Mucosa of gallbladder (tissue), 1 donor: ENCODE results near the gene GRB2. TPM values are rescaled to one million over a fixed set of nuclear protein-coding genes. Genes with fewer than 3 reads are reported as not detected.
"Not testable (repeated sequence)": the region's sequence is repeated elsewhere in the genome, so short reads cannot be mapped to it uniquely, and the experiment has no call there.

Experiments used
- DNase-seq: peaks from one replicate; pipeline ENCODE4 v3.0.0-alpha.2; 2020; ENCODE audit warnings: low spot score
- total RNA-seq: library from RNA; stranded (reverse); gene quantifications from one replicate; pipeline ENCODE4 v1.2.1, GENCODE V29; 2021
- donor health status: DM: no; HTN: no; CAD: no.

Gene GRB2
- total RNA-seq, 1 donor from 2014 or later: 94.3 TPM

DNA sequence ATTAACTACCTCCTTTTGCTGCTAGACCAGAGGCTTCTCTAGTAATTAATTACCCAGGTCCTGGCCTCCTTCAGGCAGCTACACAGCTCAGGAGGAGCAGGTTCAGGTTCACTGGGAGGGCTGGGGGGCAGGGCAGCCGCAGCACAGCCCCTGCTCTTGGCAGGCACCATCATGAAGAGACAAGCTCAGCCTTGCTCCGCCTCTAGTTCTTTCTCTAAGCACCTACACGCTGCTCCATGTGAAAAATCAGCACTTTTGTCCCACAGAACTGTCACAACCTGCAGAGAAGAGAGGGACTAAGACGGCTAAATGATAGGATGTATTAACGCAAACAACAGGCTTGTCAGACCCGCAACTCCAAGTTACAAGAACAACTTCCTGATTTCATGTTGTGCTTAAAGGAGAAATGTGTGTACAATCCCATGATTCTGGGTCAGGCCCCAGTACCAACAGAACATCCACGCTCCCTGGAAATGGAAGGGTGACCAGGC is 53.4 kb downstream of the GRB2 start:
- peak; percentile 60 for DNase-seq

DNA sequence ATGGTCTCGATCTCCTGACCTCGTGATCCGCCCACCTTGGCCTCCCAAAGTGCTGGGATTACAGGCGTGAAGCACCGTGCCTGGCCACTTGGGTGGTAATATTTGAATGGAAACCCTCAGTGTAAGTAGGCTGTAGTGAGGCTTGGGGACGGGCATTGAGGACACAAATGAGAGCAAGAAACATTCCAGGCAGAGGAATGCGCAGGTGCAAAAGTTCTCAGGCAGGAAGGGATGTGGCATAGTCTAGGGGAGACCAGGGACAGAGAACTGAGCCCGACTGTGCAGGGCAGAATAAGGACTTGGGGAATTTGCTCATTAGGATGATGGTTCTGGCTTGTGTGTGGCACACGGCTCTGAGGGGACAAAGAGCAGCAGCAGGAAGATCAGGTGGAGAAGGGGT is 54.8 kb downstream of the GRB2 start:
- DNase-seq: no peak

DNA sequence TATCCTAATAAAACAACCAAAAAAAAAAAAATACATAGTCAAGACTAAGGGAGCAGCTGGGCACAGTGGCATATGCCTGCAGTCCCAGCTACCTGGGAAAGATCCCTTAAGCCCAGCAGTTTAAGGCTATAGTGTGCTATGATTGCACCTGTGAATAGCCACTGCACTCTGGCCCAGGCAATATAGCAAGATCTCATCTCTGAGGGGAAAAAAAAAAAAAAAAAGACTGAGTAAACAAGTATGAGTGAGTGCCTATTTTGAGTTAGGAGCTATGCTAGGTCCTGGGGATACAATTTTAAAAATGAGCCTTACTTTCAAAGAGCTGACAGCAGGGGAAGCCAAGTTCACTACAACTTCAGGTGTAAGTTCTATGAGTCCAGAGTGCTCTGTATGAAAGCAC is 55.4 kb downstream of the GRB2 start:
- no peak for DNase-seq

DNA sequence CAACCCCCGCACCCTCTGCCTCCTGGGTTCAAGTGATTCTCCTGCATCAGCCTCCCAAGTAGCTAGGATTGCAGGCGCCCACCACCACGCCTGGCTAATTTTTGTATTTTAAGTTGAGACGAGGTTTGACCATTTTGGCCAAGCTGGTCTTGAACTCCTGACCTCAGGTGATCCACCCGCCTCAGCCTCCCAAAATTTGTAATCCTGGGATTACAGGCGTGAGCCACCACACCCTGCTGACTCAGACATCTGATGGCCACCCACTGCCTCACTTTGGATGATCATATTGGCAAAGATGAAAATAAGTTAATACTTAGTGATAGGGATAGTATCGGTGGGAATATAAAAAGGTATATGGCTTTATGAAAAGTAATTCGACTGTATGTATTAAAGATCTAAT is 55.9 kb downstream of the GRB2 start:
- no peak for DNase-seq

DNA sequence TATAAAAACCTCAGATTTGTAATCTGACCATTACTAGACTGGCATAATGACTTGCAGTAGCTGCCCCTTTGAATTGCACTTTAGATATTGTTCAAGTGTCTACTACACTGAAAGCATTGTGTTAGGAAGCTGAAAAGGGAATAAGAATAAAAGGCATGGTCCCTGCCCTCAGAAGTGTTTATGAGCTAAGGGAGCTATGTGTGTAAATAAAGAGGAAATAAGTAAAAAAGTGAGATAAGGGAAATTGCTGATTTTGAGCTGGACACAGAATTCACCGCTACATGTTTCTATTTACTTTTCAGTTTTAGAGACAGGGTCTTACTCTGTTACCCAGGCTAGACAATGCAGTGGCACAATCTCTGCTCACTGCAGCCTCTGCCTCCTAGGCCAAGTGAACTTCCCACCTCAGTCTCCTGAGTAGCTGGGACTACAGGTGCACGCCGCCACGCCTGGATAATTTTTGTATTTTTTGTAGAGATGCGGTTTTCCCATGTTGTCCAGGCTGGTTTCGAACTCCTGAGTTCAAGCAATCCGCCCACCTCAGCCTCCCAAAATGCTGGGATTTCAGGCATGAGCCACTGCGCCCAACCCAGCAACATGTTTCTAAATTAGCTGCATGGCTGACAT is 57.0 kb downstream of the GRB2 start:
- no peak for DNase-seq

DNA sequence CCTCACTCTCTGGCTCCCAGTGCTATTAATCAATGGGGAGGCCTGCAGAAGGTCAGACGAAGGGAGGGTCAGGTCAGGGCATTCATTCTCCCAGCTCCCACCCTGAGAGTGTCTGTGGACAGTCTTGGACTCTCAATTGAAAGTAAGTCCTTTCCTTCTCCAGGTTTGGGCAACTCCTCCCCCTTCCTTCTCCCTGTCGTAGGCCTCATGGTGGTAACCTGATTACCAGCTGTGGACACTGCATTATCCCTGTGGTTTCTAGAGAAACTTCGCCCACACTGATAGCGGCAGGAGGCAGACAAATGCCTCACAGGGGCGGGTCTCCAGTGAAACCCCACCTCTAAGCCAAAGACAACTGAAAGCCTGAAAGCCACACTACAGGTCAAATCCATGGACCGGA is 58.6 kb downstream of the GRB2 start:
- DNase-seq: no peak

DNA sequence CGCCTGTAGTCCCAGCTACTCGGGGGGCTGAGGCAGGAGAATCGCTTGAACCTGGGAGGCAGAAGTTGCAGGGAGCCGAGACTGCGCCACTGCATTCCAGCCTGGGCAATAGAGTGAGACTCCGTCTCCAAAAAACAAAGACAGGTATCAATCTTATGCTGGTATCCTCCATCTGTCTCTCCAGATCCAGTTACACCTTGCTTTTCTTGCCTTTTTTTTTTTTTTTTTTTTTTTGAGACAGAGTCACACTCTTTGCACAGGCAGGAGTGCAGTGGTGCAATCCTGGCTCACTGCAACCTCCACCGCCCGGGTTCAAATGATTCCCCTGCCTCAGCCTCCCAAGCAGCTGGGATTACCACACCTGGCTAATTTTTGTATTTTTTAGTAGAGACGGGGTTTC is 59.1 kb downstream of the GRB2 start:
- not testable (repeated sequence) for DNase-seq

DNA sequence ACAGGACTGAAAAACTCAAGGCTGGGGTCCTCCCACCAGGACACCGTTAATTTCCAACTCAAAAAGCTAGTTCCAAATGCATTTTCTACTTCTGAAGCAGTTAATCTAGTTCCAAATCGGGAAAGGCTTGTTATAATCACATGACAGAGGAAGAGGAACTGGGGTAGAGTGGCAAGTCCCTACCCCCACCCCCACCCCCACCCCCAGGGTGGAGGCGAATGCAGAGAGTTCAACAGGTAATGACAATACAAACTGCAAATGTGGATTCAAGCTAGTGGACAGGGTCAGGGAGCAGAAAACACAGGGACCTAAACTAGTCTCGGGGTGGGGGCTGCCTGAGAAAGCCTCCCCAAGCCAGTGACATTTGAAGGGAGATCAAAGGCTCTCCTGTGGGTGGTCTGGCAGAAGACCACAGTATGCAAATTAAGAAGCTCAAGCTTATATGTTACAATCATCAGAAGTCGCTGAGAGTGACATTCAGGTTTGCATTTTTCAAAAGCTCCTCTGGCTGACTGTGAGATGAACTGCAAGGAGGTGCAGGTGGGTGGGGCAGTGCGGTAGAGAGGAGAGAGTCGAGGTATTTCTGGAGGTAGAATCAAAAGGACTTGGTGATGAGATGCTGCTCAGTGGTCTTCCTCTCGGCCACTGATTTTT is 59.8 kb downstream of the GRB2 start:
- no peak for DNase-seq

DNA sequence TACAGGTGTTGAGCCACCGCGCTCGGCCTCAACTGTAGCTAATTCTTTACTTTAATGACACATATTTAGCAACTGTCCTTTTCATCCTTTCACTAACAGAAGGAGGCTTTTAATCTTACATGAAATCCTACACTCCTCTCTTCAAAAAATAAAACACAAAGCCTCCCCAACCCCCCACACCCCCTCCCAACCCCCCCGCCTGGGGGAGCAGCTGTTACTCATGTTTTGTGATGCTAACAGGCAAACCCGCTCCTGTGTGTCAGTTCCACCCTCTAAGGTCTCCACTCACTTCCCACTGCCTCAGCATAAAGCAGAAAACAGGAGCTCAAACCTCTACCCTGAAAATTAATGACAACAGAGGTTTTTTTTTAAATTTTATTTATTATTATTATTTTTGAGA is 60.8 kb downstream of the GRB2 start:
- DNase-seq: no peak

DNA sequence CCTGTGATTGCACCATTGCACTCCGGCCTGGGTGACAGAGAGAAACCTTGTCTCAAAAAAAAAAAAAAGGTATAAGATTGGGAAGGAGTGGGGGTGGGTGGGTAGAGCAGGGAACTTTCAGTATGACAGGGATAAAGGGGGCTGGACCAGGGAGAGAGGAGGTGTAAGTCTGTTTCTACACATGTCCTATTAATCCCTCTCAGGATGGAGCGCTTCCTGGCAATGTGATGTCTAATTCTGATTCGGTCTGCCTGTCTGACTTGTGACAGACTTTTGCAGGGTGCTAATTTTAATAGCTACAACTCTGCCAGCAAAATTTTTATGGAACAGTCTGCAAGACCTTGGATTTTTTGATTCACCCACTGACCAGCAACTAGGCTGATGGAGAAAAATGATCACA is 62.5 kb downstream of the GRB2 start:
- no peak for DNase-seq

DNA sequence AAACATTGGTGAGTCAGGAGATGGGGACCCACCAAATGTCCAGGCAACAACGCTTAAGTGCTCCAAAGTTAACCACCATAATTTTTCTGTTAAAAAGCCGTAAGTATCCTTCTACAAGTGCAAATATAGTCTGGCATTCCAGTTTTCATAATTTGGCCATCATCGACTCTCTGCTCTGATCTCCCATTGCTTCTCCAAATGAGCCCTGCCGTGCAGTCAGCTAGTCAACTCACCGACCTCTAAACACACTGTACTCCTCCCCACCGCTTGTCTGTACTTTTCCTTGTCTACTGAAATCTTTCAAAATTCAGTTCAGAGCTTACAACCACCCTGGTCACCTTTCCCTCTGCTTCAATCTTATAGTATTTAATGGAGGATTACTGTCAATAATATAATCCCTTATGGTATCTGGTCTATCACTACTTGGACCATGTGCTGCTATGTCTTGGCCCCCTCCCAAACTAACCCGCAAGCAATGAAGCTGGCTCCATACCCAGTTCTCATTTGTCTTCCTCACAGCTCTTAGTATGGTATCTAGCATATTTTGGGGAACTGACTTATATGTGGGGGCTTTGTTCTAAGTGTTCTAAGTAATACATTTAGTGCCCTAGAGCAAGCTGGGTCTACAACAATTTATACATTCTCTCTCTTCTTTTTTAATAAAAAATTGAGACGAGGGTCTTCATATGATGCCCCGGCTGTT is 63.5 kb downstream of the GRB2 start:
- no peak for DNase-seq

DNA sequence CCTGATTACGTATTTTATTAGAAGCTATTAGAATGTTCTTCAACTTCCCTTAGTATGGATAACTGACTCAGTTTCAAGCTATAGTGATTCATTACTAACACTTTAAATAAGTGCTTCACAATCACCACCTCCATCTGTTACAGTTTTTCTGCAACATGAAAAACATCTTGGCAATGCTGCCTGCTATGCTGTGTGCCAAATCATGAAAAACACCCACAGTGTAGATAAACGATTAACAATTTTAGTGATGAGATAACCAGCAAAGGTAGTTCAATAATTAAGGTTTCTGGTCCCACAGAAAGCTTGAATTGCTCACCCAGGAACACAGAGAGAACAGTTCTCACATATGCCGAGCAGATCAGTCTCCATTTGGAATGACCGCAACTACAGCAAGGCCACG is 64.8 kb downstream of the GRB2 start:
- DNase-seq: no peak

DNA sequence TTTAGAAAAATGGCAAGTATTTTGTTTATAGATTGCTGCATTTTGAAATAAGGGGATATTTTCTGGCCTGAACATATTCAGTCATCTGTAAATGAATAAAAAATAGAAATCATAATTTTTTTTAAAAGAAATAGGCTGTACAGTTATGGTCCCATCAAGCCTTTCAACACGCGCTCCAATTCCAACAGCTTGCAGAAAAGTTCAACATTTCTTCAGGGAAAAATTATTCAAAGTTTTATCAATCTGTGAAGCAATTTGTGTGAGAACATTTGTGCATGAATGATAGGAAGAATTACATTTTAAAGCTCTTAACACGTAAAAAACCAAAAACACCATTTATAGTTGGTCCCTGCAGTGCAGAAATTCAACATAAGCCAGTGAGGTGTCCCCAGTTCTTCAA is 65.5 kb downstream of the GRB2 start:
- no peak for DNase-seq

DNA sequence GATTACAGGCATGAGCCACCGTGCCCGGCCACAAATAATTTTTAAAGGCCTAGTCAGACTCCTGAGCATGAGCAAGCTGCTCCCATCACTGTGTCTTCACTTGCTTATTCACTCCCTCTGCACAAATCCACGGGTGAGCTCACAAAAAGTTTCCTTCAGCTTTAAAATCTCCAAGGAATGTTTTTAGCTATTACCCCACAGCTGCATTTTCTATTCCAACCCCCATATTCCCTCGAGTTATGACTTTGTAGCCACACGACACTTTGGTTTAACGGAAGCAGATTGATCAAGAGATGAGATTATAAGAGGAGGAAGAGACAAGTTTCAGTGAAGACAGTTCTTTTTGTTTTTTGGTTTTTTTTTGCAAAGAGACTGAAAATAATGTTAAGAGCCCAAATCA is 67.1 kb downstream of the GRB2 start:
- no peak for DNase-seq

DNA sequence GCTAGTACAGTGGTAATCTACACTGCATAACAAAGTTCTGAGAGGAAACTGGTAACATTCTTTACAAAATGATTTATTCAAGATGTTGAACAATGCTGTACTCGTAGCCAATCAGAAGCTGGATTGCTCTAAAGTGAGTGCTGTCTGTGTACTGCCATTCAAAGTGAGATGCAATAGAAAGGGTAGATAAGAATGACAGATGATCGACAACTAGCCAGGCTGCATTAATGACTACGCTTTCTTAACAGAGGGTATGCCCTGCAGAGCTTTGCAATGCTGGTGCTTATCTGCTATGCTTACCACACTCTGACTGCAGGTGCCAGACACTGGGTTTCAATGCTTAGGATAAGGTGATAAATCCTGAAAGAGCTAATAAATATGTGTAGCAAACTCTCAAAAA is 70.2 kb downstream of the GRB2 start:
- no peak for DNase-seq

DNA sequence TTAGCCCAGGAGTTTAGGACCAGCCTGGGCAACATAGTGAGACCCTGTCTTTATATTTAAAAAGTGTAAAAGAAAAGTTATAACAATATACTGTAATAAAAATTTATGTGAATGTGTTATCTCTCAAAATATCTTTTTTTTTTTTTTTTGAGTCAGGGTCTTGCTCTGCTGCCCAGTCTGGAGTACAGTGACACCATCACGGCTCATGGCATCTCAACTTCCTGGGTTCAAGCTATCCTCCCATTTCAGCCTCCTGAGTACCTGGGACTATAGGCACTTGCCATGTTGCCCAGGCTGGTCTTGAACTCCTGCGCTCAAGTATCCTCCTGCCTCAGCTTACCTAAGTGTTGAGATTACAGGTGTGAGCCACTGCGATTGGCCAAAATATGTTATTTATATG is 70.8 kb downstream of the GRB2 start:
- no peak for DNase-seq

DNA sequence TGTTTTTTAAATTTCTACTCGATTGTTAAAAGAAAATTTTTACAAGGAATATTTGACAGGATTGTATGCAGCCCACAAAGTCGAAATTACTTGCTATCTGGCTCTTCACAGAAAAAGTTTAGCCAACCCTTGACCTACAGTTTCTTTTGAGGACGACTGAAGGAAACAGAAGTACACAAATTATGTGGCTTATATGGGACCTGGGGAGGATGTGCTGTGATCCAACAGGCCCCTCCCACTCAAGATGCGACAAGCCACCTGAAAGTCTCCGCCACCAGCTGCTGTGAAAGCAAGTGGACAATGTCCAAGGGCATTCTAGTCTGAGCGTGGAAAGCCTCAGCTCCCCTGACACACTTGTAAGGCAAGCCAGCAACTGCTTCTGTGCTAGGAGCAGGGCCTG is 73.8 kb downstream of the GRB2 start:
- no peak for DNase-seq

DNA sequence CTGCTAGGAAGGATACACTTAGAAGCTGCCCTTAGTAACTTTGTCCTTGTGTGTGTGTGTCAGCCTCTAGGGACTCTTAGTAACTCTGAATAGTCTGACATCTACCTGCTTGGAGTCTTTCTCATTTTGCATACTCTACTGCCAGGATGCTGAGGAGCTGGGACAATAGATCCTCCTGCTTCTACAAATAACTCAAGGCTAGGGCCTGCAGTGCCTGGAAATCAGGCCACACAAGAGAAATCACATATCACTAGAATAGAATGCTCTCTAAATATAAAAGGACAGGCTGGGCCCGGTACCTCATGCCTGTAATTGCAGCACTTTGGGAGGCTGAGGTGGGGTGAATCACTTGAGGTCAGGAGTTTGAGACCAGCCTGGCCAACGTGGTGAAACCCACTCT is 77.7 kb downstream of the GRB2 start:
- DNase-seq: no peak

DNA sequence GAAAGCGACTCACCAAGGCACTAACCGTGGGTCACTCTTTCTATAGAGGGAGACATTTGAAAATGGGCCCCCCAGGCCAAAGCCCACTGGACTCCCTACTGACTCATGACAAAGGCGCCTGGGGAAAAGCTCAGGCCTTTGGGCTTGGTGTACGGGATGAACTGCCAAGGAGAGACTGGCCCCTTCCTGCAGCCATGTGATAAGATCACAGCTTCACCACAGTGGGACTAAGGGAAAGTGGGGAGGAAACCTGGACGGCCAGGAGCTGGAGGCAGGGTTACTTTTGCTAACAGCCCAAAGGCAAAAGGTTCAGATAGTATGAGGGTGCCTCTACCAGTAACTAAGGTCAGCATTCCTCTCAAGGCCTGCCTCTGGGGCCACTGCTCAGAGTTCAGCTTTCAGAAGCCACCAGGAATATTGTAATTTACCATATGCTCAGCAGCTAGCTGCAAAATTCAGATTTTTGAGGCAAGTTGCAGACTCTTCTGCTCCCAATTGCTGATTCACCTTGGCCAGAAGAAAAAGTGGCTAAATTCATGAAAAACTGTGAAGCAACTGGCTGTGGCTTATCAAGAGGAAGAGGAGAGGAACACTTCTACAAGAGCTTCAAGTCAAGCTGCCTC is 79.1 kb downstream of the GRB2 start:
- no peak for DNase-seq

DNA sequence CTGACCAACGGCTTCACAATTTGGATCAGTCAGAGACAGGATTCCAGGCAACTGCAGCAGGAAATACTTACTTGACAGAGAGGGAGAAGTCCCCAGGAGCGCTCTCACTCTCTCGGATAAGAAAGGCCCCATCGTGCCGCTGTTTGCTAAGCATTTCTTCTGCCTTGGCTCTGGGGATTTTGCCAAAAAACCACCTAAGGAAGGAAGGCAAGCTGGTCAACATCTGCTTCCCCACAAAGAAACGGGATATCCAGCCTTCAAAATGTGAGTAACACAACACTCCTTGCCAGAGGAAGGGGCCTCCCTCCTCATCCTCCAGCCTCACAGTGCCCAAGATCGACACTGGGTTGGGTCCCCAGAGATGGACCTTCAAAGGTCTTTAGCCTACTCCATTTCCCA is 79.7 kb downstream of the GRB2 start:
- no peak for DNase-seq

DNA sequence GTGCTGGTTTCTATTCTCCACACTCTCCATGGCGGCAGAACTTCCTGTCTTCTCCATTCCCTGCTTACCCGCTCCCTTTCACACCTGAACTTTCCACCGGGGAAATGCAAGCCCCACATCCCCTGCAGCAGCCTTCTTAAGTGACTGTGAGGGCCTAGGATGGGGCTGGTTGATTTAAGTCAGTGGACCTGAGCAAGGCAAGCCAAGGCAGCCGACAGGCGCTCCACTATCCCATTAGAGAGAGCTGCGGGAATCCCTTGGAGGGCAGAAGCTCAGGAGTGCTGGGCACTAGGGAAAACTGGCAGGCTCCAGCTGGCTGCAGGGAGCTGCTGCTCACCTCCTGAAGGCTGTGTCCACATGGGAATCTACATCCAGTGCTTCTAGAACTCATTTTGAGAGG is 80.1 kb downstream of the GRB2 start:
- DNase-seq: no peak

DNA sequence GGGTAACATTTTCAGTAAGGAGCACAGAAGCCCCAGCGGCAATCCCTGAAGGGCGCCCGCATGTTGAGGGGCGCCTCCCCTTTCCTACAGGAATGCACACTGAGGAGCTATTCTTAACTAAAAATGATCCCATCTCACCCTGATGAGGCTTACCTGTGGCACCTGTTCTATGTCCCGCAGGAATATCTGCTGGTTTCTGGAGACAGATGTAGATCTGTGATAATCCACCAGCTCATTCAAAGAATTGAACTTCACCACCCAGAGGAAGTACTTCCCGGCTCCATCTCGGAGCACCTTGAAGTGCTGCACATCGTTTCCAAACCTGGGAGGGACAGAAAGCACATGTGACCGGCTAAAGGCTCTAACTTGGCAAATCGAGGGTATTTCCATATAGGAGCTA is 84.0 kb downstream of the GRB2 start:
- no peak for DNase-seq
